ENCODE data around the gene MXRA5.
"Not testable (repeated sequence)": the region's sequence is repeated elsewhere in the genome, so short reads cannot be mapped to it uniquely, and the experiment has no call there.

The MXRA5 gene

GRCh38 chrX:3346501-3347259 is at the start of gene MXRA5:
TSS of gene MXRA5 (minus strand) at chrX:3346652. CDS start at chrX:3343833, 2,819 bp downstream.
- no peak for DNase-seq (ENCODE audit: low read depth in 2 of 2)

- DNase-seq (ENCODE audit: low read depth in 2 of 2) = no peak
Observed at GRCh38 chrX:3393581-3394111, 47.2 kb upstream of the MXRA5 start.

- DNase-seq (ENCODE audit: low read depth in 2 of 2) = no peak
Observed at GRCh38 chrX:3393178-3393577, 46.7 kb upstream of the MXRA5 start.

GRCh38 chrX:3388457-3388856 is 42.0 kb upstream of the MXRA5 start:
- no peak for DNase-seq (ENCODE audit: low read depth in 2 of 2)

- DNase-seq (ENCODE audit: low read depth in 2 of 2) = no peak
Observed at GRCh38 chrX:3384327-3384726, 37.9 kb upstream of the MXRA5 start.

- no peak for DNase-seq (ENCODE audit: low read depth in 2 of 2)
Observed at GRCh38 chrX:3380603-3381002, 34.2 kb upstream of the MXRA5 start.

- no peak for DNase-seq (ENCODE audit: low read depth in 2 of 2)
Observed at GRCh38 chrX:3379111-3379510, 32.7 kb upstream of the MXRA5 start.

GRCh38 chrX:3378156-3378555 is 31.7 kb upstream of the MXRA5 start:
- no peak for DNase-seq (ENCODE audit: low read depth in 2 of 2)

- no peak for DNase-seq (ENCODE audit: low read depth in 2 of 2)
Observed at GRCh38 chrX:3377560-3377959, 31.1 kb upstream of the MXRA5 start.

GRCh38 chrX:3375878-3376508 is 29.5 kb upstream of the MXRA5 start:
- DNase-seq (ENCODE audit: low read depth in 2 of 2) = not testable (repeated sequence)

GRCh38 chrX:3374108-3374800 is 27.8 kb upstream of the MXRA5 start:
- no peak for DNase-seq (ENCODE audit: low read depth in 2 of 2)

GRCh38 chrX:3371163-3371562 is 24.7 kb upstream of the MXRA5 start:
- no peak for DNase-seq (ENCODE audit: low read depth in 2 of 2)

GRCh38 chrX:3370656-3371055 is 24.2 kb upstream of the MXRA5 start:
- no peak for DNase-seq (ENCODE audit: low read depth in 2 of 2)

GRCh38 chrX:3362956-3363355 is 16.5 kb upstream of the MXRA5 start:
- DNase-seq (ENCODE audit: low read depth in 2 of 2) = no peak

- no peak for DNase-seq (ENCODE audit: low read depth in 2 of 2)
Observed at GRCh38 chrX:3360881-3361280, 14.4 kb upstream of the MXRA5 start.

- DNase-seq (ENCODE audit: low read depth in 2 of 2) = not testable (repeated sequence)
Observed at GRCh38 chrX:3352741-3353140, 6.3 kb upstream of the MXRA5 start.

GRCh38 chrX:3351276-3351675 is 4.8 kb upstream of the MXRA5 start:
- no peak for DNase-seq (ENCODE audit: low read depth in 2 of 2)

GRCh38 chrX:3348191-3348590 is 1.7 kb upstream of the MXRA5 start:
- no peak for DNase-seq (ENCODE audit: low read depth in 2 of 2)

- DNase-seq (ENCODE audit: low read depth in 2 of 2) = no peak
Observed at GRCh38 chrX:3345281-3346191, 916 bp downstream of the MXRA5 start.

GRCh38 chrX:3343569-3343968 is 2.9 kb downstream of the MXRA5 start:
- DNase-seq (ENCODE audit: low read depth in 2 of 2) = not testable (repeated sequence)

GRCh38 chrX:3340016-3340415 is 6.4 kb downstream of the MXRA5 start:
- no peak for DNase-seq (ENCODE audit: low read depth in 2 of 2)

- DNase-seq (ENCODE audit: low read depth in 2 of 2) = no peak
Observed at GRCh38 chrX:3326681-3327080, 19.8 kb downstream of the MXRA5 start.
